AG04450 (cell line): ENCODE results near the gene TBC1D20. TPM values are rescaled to one million over a fixed set of nuclear protein-coding genes. Genes with fewer than 3 reads are reported as not detected.
"Not testable (repeated sequence)": the region's sequence is repeated elsewhere in the genome, so short reads cannot be mapped to it uniquely, and the experiment has no call there.

Experiments used
- CTCF ChIA-PET: fragments of 300-600, 350-600 bp; formaldehyde crosslinking; extraction: SDS; loops from one replicate; lab custom pipeline; 2022; ENCODE audit warnings: antibody characterized with exemption, inconsistent platforms; lab: Charles Lee
- POLR2A ChIA-PET: fragments of 350-600 bp; formaldehyde crosslinking; extraction: SDS; loops from one replicate; lab custom pipeline; 2021; ENCODE audit warnings: antibody characterized with exemption, inconsistent platforms; lab: Yijun Ruan, JAX
- DNase-seq: peaks from one replicate; pipeline ENCODE4 v3.0.0-alpha.2; 2011; ENCODE audit warnings: low read depth, low spot score
- H3K27ac ChIP-seq: one replicate; pipeline ENCODE4 v1.5.1; 2012; ENCODE audit warnings: low read depth, low read length, control low read depth
- H3K27me3 ChIP-seq: one replicate; pipeline ENCODE4 v1.6.0; 2012; ENCODE audit warnings: low read length; ENCODE audit not compliant: control insufficient read depth, insufficient read depth
- H3K4me3 ChIP-seq: 2 replicates; pipeline ENCODE4 v1.5.1; 2011; ENCODE audit warnings: mild to moderate bottlenecking, low read depth, low read length, control low read depth
- H3K9me3 ChIP-seq: 2 replicates; pipeline ENCODE4 v1.5.1; 2012; ENCODE audit warnings: low read length; ENCODE audit not compliant: control insufficient read depth, insufficient read depth
- CTCF ChIP-seq: IDR thresholded peaks from 2 replicates; pipeline ENCODE4 v1.5.1; 2011; ENCODE audit warnings: low read depth, low read length, control low read depth, inconsistent platforms
- polyA plus RNA-seq: library from polyadenylated mRNA; depleted of rRNA; stranded (reverse); fragments of >200 nt; gene quantifications from 2 replicates; pipeline ENCODE4 v1.2.3, GENCODE V29; 2011

The TBC1D20 gene
- polyA plus RNA-seq, 1 experiment = 40.1 TPM

GRCh38 chr20:400128-400453 lies 62.2 kb downstream of the TBC1D20 start:
- no peak for TF ChIP-seq CTCF
- no peak overlapping the region for H3K27ac ChIP-seq
- ChIA-PET POLR2A (no interaction called here), CTCF (interaction anchor here (1.2 kb wide), 1 partner anchor 45 kb away, joined by 8 read pairs; no protein-coding TSS in a partner anchor)
- no peak overlapping the region for H3K4me3 ChIP-seq
- DNase-seq = no peak
- no peaks in the 10 kb centered on the region for H3K27me3 ChIP-seq
- peaks cover 5% of the 10 kb centered on the region; the same call in 1 of the 2 replicates for H3K9me3 ChIP-seq

GRCh38 chr20:399182-399707 lies 63.1 kb downstream of the TBC1D20 start:
- CTCF ChIA-PET = interaction anchor here (1.2 kb wide), 1 partner anchor 8 kb away, joined by 4 read pairs; the partner anchor contains the start of gene RBCK1
- TF ChIP-seq CTCF = no peak
- Histone ChIP-seq H3K27me3 (no peaks in the 10 kb centered on the region), H3K27ac (no peak overlapping the region), H3K9me3 (peaks cover 5% of the 10 kb centered on the region; the same call in 1 of the 2 replicates), H3K4me3 (no peak overlapping the region)
- POLR2A ChIA-PET = no interaction called here
- no peak for DNase-seq

GRCh38 chr20:397432-398237 lies 64.7 kb downstream of the TBC1D20 start:
- TF ChIP-seq CTCF = no peak
- H3K27me3 ChIP-seq = no peaks in the 10 kb centered on the region
- ChIA-PET CTCF (interaction anchor here (1.2 kb wide), 1 partner anchor 43 kb away, joined by 4 read pairs; no protein-coding TSS in a partner anchor), POLR2A (no interaction called here)
- no peaks in the 10 kb centered on the region; the same call in 1 of the 2 replicates for H3K9me3 ChIP-seq
- H3K4me3 ChIP-seq = no peak overlapping the region
- no peak for DNase-seq
- no peak overlapping the region for H3K27ac ChIP-seq

GRCh38 chr20:396619-397431 lies 65.5 kb downstream of the TBC1D20 start:
- H3K4me3 ChIP-seq = no peak overlapping the region
- H3K9me3 ChIP-seq = no peaks in the 10 kb centered on the region; the same call in 1 of the 2 replicates
- no peaks in the 10 kb centered on the region for H3K27me3 ChIP-seq
- ChIA-PET POLR2A (no interaction called here), CTCF (no interaction called here)
- DNase-seq = no peak
- no peak overlapping the region for H3K27ac ChIP-seq
- TF ChIP-seq CTCF = no peak

- no peaks in the 10 kb centered on the region; the same call in 1 of the 2 replicates for H3K9me3 ChIP-seq
- no peak for DNase-seq
- no peak overlapping the region for H3K27ac ChIP-seq
- POLR2A ChIA-PET = no interaction called here
- no peak for TF ChIP-seq CTCF
- H3K4me3 ChIP-seq = no peak overlapping the region
- CTCF ChIA-PET = no interaction called here
- H3K27me3 ChIP-seq = no peaks in the 10 kb centered on the region
Measured at GRCh38 chr20:396252-396618, 66.1 kb downstream of the TBC1D20 start.

- CTCF ChIA-PET, H3K9me3 ChIP-seq, H3K4me3 ChIP-seq, DNase-seq, H3K27ac ChIP-seq, H3K27me3 ChIP-seq, POLR2A ChIA-PET: not testable (repeated sequence)
Measured at GRCh38 chr20:393296-393695, 69.0 kb downstream of the TBC1D20 start.
